ENCODE measurements around the gene AVEN. TPM values are rescaled to one million over a fixed set of nuclear protein-coding genes. Genes with fewer than 3 reads are reported as not detected.

Gene AVEN
- total and polyA plus RNA-seq, 2 donors (not counting 3 experiments of a cell fraction or from before 2014, with no cell fraction given): 7.7 to 23.3 TPM

DNA sequence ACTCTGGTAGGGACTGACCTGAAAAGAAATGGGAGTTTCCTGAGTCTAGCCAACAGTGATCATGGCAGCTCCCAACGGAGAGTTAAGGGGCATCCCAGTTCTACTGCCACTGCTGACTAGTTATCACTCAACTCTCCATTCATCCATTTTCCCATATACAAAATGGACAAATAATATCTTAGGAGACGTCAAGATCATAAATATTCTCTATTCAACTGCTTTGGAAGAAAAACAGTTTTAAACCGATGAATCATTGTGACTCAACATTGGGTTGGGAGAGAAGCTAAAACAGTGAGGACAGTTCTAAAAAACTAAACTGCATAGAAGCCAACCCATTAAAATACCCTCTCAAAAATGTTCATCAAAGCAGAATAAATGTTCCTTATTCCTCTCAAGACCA, 128.3 kb downstream of the AVEN start:
- no peaks in the 10 kb centered on the region for H3K27me3 ChIP-seq (ENCODE audit: control insufficient read depth in 2 of 2, insufficient read depth in 2 of 2, low read length in 2 of 2)
- H3K4me2 ChIP-seq (ENCODE audit: insufficient read depth, low read length): no peak overlapping the region
- no TSS peak for BruUV-seq (replicated peaks)
- H3K9ac ChIP-seq (replicated peaks; ENCODE audit: extremely low read depth, insufficient read depth, low read length): no peak overlapping the region
- no peaks in the 10 kb centered on the region for H3K79me2 ChIP-seq (ENCODE audit: control insufficient read depth, insufficient read depth, low read length)
- no peak overlapping the region for H3K4me3 ChIP-seq (replicated peaks in 1 of 3; ENCODE audit: insufficient read depth in 1 of 3, low read depth in 1 of 3, low read length in 3 of 3)
- no peak overlapping the region for H3K27ac ChIP-seq (ENCODE audit: insufficient read depth, low read depth, low read length)
- H3K36me3 ChIP-seq (ENCODE audit: control insufficient read depth in 2 of 2, extremely low read depth in 1 of 2, insufficient read depth in 2 of 2, low read length in 2 of 2): no peaks in the 10 kb centered on the region
- intact Hi-C loops (cut with micrococcal nuclease): no loop called here
- dilution Hi-C loops (cut with MboI; ENCODE audit: extremely low pct_ligation_motif_present, low sequenced_read_pairs): no loop called here
- no peak overlapping the region for H2AFZ ChIP-seq (ENCODE audit: low read depth, low read length)
- TF ChIP-seq POLR2AphosphoS5 (IDR thresholded peaks at IDR 0.05; ENCODE audit: insufficient read depth, low read depth, low read length) (no peak), FOS (IDR thresholded peaks at IDR 0.05; ENCODE audit: borderline replicate concordance, insufficient read depth, low read length) (peak; percentile 70)
- H3K9me3 ChIP-seq (replicated peaks; ENCODE audit: control insufficient read depth, insufficient read depth, low read length): no peaks in the 10 kb centered on the region
- H4K20me1 ChIP-seq (replicated peaks; ENCODE audit: control insufficient read depth, extremely low read depth, insufficient read depth, low read length): no peaks in the 10 kb centered on the region
- peaks cover 22% of the 10 kb centered on the region for H3K4me1 ChIP-seq (ENCODE audit: control insufficient read depth, extremely low read depth, insufficient read depth, low read length)
- DNase-seq (ENCODE audit: low read depth, low spot score) (peak; percentile 24), FAIRE-seq (peak; percentile 28)
- no peaks in the 10 kb centered on the region for H3K9me1 ChIP-seq (replicated peaks; ENCODE audit: control insufficient read depth, extremely low read depth, insufficient read depth, low read length)
- POLR2A ChIA-PET: no interaction called here
- CTCF ChIA-PET: interaction anchor here (1.3 to 1.7 kb wide), 2 partner anchors 24 to 82 kb away, joined by 4 to 5 read pairs; no protein-coding TSS in a partner anchor

DNA sequence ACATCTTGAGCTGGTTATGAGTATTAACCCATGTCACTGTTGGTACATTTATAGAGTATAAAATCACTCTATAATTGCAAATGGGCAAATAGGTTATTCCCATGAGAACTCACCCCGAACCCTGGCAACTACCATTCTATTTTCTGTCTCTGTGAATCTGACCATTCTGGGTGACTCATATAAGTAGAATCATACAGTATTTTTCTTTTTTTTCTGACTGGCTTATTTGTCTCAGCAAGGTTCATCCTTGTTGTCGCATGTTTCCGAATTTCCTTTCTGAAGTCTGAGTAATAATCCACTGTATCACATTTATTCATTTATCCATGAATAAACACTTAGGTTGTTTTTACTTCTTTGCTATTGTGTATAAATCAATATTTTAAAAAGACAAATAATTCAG, 130.6 kb downstream of the AVEN start:
- no peaks in the 10 kb centered on the region for H3K36me3 ChIP-seq (ENCODE audit: control insufficient read depth in 2 of 2, extremely low read depth in 1 of 2, insufficient read depth in 2 of 2, low read length in 2 of 2)
- CTCF ChIA-PET: interaction anchor here (1.3 kb wide), 1 partner anchor 21 kb away, joined by 3 read pairs; no protein-coding TSS in a partner anchor
- H3K4me1 ChIP-seq (ENCODE audit: control insufficient read depth, extremely low read depth, insufficient read depth, low read length): peaks cover 19% of the 10 kb centered on the region
- POLR2A ChIA-PET: no interaction called here
- no peaks in the 10 kb centered on the region for H3K9me3 ChIP-seq (replicated peaks; ENCODE audit: control insufficient read depth, insufficient read depth, low read length)
- H3K9me1 ChIP-seq (replicated peaks; ENCODE audit: control insufficient read depth, extremely low read depth, insufficient read depth, low read length): no peaks in the 10 kb centered on the region
- DNase-seq (ENCODE audit: low read depth, low spot score): peak; percentile 18
- dilution Hi-C loops (cut with MboI; ENCODE audit: extremely low pct_ligation_motif_present, low sequenced_read_pairs) (no loop called here), intact Hi-C loops (cut with micrococcal nuclease) (no loop called here)
- no peak overlapping the region for H3K9ac ChIP-seq (replicated peaks; ENCODE audit: extremely low read depth, insufficient read depth, low read length)
- BruUV-seq (replicated peaks): no TSS peak
- no peak overlapping the region for H3K4me3 ChIP-seq (replicated peaks in 1 of 3; ENCODE audit: insufficient read depth in 1 of 3, low read depth in 1 of 3, low read length in 3 of 3)
- no peak overlapping the region for H3K4me2 ChIP-seq (ENCODE audit: insufficient read depth, low read length)
- TF ChIP-seq, protein P1, sequence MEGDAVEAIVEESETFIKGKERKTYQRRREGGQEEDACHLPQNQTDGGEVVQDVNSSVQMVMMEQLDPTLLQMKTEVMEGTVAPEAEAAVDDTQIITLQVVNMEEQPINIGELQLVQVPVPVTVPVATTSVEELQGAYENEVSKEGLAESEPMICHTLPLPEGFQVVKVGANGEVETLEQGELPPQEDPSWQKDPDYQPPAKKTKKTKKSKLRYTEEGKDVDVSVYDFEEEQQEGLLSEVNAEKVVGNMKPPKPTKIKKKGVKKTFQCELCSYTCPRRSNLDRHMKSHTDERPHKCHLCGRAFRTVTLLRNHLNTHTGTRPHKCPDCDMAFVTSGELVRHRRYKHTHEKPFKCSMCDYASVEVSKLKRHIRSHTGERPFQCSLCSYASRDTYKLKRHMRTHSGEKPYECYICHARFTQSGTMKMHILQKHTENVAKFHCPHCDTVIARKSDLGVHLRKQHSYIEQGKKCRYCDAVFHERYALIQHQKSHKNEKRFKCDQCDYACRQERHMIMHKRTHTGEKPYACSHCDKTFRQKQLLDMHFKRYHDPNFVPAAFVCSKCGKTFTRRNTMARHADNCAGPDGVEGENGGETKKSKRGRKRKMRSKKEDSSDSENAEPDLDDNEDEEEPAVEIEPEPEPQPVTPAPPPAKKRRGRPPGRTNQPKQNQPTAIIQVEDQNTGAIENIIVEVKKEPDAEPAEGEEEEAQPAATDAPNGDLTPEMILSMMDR (IDR thresholded peaks at IDR 0.05; ENCODE audit: extremely low read depth in 1 of 2, insufficient read depth in 1 of 2, low read depth in 1 of 2, low read length in 2 of 2): no peak
- TF ChIP-seq GATA2 (IDR thresholded peaks at IDR 0.05; ENCODE audit: insufficient read depth, insufficient read length, low read depth, low read length) (no peak), MYC (IDR thresholded peaks at IDR 0.05; ENCODE audit: low read depth, low read length) (no peak), JUN (IDR thresholded peaks at IDR 0.05; ENCODE audit: borderline replicate concordance, insufficient read depth, insufficient read length, low read depth) (no peak), FOS (IDR thresholded peaks at IDR 0.05; ENCODE audit: borderline replicate concordance, insufficient read depth, low read length) (no peak), EZH2 (IDR thresholded peaks at IDR 0.05; ENCODE audit: borderline replicate concordance, low read depth, low read length, severe bottlenecking) (no peak), POLR2AphosphoS5 (IDR thresholded peaks at IDR 0.05; ENCODE audit: insufficient read depth, low read depth, low read length) (no peak), POLR2A (IDR thresholded peaks at IDR 0.05; ENCODE audit: low read depth, low read length) (no peak)
- TF ChIP-seq, protein P2, sequence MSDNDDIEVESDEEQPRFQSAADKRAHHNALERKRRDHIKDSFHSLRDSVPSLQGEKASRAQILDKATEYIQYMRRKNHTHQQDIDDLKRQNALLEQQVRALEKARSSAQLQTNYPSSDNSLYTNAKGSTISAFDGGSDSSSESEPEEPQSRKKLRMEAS (IDR thresholded peaks at IDR 0.05; ENCODE audit: insufficient read depth, insufficient read length): no peak
- H2AFZ ChIP-seq (ENCODE audit: low read depth, low read length): no peak overlapping the region
- no peak for FAIRE-seq
- H4K20me1 ChIP-seq (replicated peaks; ENCODE audit: control insufficient read depth, extremely low read depth, insufficient read depth, low read length): no peaks in the 10 kb centered on the region
- no peaks in the 10 kb centered on the region for H3K27me3 ChIP-seq (ENCODE audit: control insufficient read depth in 2 of 2, insufficient read depth in 2 of 2, low read length in 2 of 2)
- no peaks in the 10 kb centered on the region for H3K79me2 ChIP-seq (ENCODE audit: control insufficient read depth, insufficient read depth, low read length)
- H3K27ac ChIP-seq (ENCODE audit: insufficient read depth, low read depth, low read length): no peak overlapping the region

Measured in endothelial cell of umbilical vein (primary cell).